GM12878 (cell line): ENCODE results near the gene SCAMP4. TPM values are rescaled to one million over a fixed set of nuclear protein-coding genes. Genes with fewer than 3 reads are reported as not detected.

Source experiments
- ASH2L ChIP-seq: fragments of 300-600, 200-600 bp; sonication (generic); IDR thresholded peaks from 2 replicates; pipeline ENCODE4 v1.6.1; 2017; ENCODE audit warnings: low read depth, mild to moderate bottlenecking, borderline replicate concordance
- ATF7 ChIP-seq: fragments of 450-650 bp; IDR thresholded peaks from 2 replicates; pipeline ENCODE4 v1.6.1; 2016; ENCODE audit warnings: low read depth, mild to moderate bottlenecking
- BHLHE40 ChIP-seq, 2 experiments: fragments of 450-650 bp in 1 of 2; IDR thresholded peaks; 2 replicates each; pipeline ENCODE4 v1.6.1; 2011 to 2017; ENCODE audit warnings: low read depth in 2 of 2, borderline replicate concordance in 1 of 2, improper control_type of control experiment in 1 of 2, low read length in 1 of 2, mild to moderate bottlenecking in 1 of 2
- CHD4 ChIP-seq: fragments of 200-600 bp; sonication (generic); IDR thresholded peaks from 2 replicates; pipeline ENCODE4 v1.6.1; 2016; ENCODE audit warnings: mild to moderate bottlenecking
- DPF2 ChIP-seq: fragments of 450-650 bp; IDR thresholded peaks from 2 replicates; pipeline ENCODE4 v1.6.1; 2017; ENCODE audit warnings: mild to moderate bottlenecking
- ESRRA ChIP-seq: IDR thresholded peaks from 2 replicates; pipeline ENCODE4 v1.6.1; 2012; ENCODE audit warnings: mild to moderate bottlenecking, low read length, improper control_type of control experiment
- IRF4 ChIP-seq: IDR thresholded peaks from 2 replicates; pipeline ENCODE4 v1.6.1; 2011; ENCODE audit warnings: low read depth, low read length
- JUNB ChIP-seq: IDR thresholded peaks from 2 replicates; pipeline ENCODE4 v1.6.1; 2016; ENCODE audit warnings: antibody characterized with exemption, mild to moderate bottlenecking
- MTA3 ChIP-seq: IDR thresholded peaks from 2 replicates; pipeline ENCODE4 v1.6.1; 2012; ENCODE audit warnings: low read length, inconsistent platforms, borderline replicate concordance
- MXI1 ChIP-seq: fragments of 150-350 bp; IDR thresholded peaks from 2 replicates; pipeline ENCODE4 v1.6.1; 2011; ENCODE audit warnings: low read depth, mild to moderate bottlenecking, inconsistent platforms, low read length, improper control_type of control experiment
- POLR2A ChIP-seq: IDR thresholded peaks from 2 replicates; pipeline ENCODE4 v1.6.1; 2011; ENCODE audit warnings: low read depth, mild to moderate bottlenecking, low read length
- STAT1 ChIP-seq: fragments of 450-650 bp; conservative IDR thresholded peaks from 2 replicates; pipeline ENCODE4 v1.6.1; 2014; ENCODE audit warnings: antibody characterized with exemption, mild to moderate bottlenecking
- TCF7 ChIP-seq: IDR thresholded peaks from 2 replicates; pipeline ENCODE4 v1.6.1; 2014; ENCODE audit warnings: antibody characterized with exemption, borderline replicate concordance
- ZNF217 ChIP-seq: fragments of 450-650 bp; IDR thresholded peaks from 2 replicates; pipeline ENCODE4 v1.6.1; 2017; ENCODE audit warnings: antibody characterized with exemption, mild to moderate bottlenecking
- ZNF24 ChIP-seq: fragments of 450-650 bp; IDR thresholded peaks from 2 replicates; pipeline ENCODE4 v1.6.1; 2017; ENCODE audit warnings: antibody characterized with exemption, mild to moderate bottlenecking
- ZNF384 ChIP-seq: IDR thresholded peaks from 2 replicates; pipeline ENCODE4 v1.6.1; 2012; ENCODE audit warnings: low read depth, mild to moderate bottlenecking, low read length, improper control_type of control experiment, borderline replicate concordance
- ZNF622 ChIP-seq: fragments of 450-650 bp; IDR thresholded peaks from 2 replicates; pipeline ENCODE4 v1.6.1; 2017; ENCODE audit warnings: mild to moderate bottlenecking, inconsistent platforms
- polyA plus RNA-seq, 11 experiments: library from polyadenylated mRNA; depleted of rRNA in 4 of 11; unstranded in 6 of 11; stranded (reverse) in 5 of 11; fragments of >200 nt; fragmentation: Nextera tagmentation in 4 of 11; fragmentation: Illumina TruSeq in 1 of 11; extraction: Ambion mirVana in 4 of 11; extraction: Trizol in 1 of 11; gene quantifications; 1 replicate in 1 of 11; 2 replicates in 10 of 11; pipeline versions ENCODE4 v1.2.1 to v1.2.3, GENCODE V29; 2011 to 2016; ENCODE audit warnings: inconsistent platforms in 2 of 11, missing spikeins in 2 of 11, low read depth in 1 of 11
- total RNA-seq, 4 experiments: library from RNA; depleted of rRNA in 3 of 4; stranded (reverse); fragments of >200 nt in 3 of 4; fragmentation: Illumina TruSeq in 1 of 4; extraction: Trizol in 1 of 4; gene quantifications; 2 replicates each; pipeline versions ENCODE4 v1.2.1 to v1.2.3, GENCODE V29; 2013 to 2021
- TF ChIP-seq, protein P1 (sequence below): IDR thresholded peaks from 2 replicates; pipeline ENCODE4 v1.6.1; 2012; ENCODE audit warnings: low read length, inconsistent platforms
- TF ChIP-seq, protein P2 (sequence below): fragments of 450-650 bp; IDR thresholded peaks from 2 replicates; pipeline ENCODE4 v1.6.1; 2017; ENCODE audit warnings: low read depth, mild to moderate bottlenecking, moderate library complexity
- TF ChIP-seq, protein P3 (sequence below): IDR thresholded peaks from 2 replicates; pipeline ENCODE4 v1.6.1; 2012; ENCODE audit warnings: low read depth, low read length, improper control_type of control experiment
- TF ChIP-seq, protein P4 (sequence below), 3 experiments: IDR thresholded peaks in 2 of 3; conservative IDR thresholded peaks in 1 of 3; 2 replicates each; pipeline ENCODE4 v1.5.1; 2011; ENCODE audit warnings: low read depth in 3 of 3, low read length in 3 of 3, mild to moderate bottlenecking in 3 of 3, control low read depth in 2 of 3, moderate library complexity in 2 of 3, inconsistent platforms in 1 of 3, mixed read lengths in 1 of 3; ENCODE audit not compliant: control insufficient read depth in 2 of 3, insufficient read depth in 1 of 3; ENCODE audit errors: extremely low read depth in 1 of 3
- TF ChIP-seq, protein P5 (sequence below): fragments of 150-350 bp; IDR thresholded peaks from 2 replicates; pipeline ENCODE4 v1.6.1; 2014; ENCODE audit warnings: mild to moderate bottlenecking, low read depth, low read length
- TF ChIP-seq, protein P6 (sequence below): IDR thresholded peaks from 2 replicates; pipeline ENCODE4 v1.6.1; 2012; ENCODE audit warnings: low read depth, low read length, improper control_type of control experiment

SCAMP4 gene
- total and polyA plus RNA-seq, 10 of the 15 experiments (the other 5 are each of a cell fraction or from before 2014, with no cell fraction given), result 0.63 to 34.7 (median 12.8) TPM

DNA sequence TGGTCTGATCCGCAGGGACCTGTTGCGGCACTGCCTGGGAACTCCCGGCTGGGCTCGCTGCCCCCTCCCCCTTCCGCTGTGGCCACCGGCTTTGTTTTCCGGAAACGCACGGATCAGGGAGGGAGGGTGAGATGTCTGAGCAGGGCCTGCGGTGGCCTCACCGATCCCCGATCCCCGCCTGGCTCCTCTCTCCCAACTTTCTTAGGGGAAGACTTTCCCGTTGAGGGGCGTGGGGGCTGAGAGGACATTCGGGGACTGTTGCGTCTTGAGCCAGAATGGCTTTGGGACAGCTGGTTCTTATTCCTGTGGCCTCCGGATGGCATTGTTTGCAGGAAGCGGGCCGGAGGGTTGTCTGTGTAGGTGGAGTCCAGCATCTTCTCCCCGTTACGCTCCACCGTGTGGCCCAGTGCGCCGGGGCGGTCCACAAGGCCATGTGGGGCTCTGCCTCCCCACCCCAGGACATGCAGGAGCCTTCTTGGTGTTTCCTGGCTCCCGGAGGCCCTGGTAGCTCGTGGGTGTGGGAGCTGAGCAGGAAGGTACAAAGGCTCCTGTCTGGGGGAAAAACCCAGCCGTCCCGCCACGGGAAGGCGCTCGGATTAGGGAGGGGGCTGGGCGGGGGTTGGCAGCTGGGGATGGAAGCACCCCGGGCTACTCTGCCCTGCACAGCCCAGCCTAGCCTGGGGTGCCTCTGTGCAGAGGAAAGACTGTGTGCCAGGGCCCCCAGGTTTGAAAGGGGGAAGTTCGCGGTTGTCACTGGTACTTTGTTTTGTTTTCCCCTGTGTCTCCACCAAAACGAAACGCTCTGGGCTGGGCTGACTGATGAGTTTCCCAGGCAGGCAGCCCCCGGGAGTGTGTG, 37.1 kb downstream of the SCAMP4 start (continued):
- TF ChIP-seq ZNF384 (no peak), ZNF217 (no peak), ASH2L (no peak), IRF4 (no peak), POLR2A (peak; percentile 71), CHD4 (no peak), DPF2 (peak; percentile 45), BHLHE40 (IDR thresholded peaks at IDR 0.05; ENCODE audit: borderline replicate concordance in 1 of 2, low read depth in 2 of 2, low read length in 1 of 2) (peak in 1 of 2 experiments; percentile 40; a peak in 2 of 4 replicates), ESRRA (no peak), ZNF622 (no peak), MXI1 (no peak; the same call in 1 of the 2 replicates), TCF7 (no peak), ATF7 (0 out of 2 replicates have a peak, but pooled peaks have one; percentile 23), MTA3 (no peak), ZNF24 (no peak), STAT1 (no peak), JUNB (no peak)
- TF ChIP-seq, protein P1, sequence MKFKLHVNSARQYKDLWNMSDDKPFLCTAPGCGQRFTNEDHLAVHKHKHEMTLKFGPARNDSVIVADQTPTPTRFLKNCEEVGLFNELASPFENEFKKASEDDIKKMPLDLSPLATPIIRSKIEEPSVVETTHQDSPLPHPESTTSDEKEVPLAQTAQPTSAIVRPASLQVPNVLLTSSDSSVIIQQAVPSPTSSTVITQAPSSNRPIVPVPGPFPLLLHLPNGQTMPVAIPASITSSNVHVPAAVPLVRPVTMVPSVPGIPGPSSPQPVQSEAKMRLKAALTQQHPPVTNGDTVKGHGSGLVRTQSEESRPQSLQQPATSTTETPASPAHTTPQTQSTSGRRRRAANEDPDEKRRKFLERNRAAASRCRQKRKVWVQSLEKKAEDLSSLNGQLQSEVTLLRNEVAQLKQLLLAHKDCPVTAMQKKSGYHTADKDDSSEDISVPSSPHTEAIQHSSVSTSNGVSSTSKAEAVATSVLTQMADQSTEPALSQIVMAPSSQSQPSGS, result no peak
- TF ChIP-seq, protein P2, sequence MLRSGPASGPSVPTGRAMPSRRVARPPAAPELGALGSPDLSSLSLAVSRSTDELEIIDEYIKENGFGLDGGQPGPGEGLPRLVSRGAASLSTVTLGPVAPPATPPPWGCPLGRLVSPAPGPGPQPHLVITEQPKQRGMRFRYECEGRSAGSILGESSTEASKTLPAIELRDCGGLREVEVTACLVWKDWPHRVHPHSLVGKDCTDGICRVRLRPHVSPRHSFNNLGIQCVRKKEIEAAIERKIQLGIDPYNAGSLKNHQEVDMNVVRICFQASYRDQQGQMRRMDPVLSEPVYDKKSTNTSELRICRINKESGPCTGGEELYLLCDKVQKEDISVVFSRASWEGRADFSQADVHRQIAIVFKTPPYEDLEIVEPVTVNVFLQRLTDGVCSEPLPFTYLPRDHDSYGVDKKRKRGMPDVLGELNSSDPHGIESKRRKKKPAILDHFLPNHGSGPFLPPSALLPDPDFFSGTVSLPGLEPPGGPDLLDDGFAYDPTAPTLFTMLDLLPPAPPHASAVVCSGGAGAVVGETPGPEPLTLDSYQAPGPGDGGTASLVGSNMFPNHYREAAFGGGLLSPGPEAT, result peak; percentile 85
- TF ChIP-seq, protein P3, sequence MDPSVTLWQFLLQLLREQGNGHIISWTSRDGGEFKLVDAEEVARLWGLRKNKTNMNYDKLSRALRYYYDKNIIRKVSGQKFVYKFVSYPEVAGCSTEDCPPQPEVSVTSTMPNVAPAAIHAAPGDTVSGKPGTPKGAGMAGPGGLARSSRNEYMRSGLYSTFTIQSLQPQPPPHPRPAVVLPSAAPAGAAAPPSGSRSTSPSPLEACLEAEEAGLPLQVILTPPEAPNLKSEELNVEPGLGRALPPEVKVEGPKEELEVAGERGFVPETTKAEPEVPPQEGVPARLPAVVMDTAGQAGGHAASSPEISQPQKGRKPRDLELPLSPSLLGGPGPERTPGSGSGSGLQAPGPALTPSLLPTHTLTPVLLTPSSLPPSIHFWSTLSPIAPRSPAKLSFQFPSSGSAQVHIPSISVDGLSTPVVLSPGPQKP, result peak; percentile 14; the same call in 1 of the 2 replicates
- TF ChIP-seq, protein P4, sequence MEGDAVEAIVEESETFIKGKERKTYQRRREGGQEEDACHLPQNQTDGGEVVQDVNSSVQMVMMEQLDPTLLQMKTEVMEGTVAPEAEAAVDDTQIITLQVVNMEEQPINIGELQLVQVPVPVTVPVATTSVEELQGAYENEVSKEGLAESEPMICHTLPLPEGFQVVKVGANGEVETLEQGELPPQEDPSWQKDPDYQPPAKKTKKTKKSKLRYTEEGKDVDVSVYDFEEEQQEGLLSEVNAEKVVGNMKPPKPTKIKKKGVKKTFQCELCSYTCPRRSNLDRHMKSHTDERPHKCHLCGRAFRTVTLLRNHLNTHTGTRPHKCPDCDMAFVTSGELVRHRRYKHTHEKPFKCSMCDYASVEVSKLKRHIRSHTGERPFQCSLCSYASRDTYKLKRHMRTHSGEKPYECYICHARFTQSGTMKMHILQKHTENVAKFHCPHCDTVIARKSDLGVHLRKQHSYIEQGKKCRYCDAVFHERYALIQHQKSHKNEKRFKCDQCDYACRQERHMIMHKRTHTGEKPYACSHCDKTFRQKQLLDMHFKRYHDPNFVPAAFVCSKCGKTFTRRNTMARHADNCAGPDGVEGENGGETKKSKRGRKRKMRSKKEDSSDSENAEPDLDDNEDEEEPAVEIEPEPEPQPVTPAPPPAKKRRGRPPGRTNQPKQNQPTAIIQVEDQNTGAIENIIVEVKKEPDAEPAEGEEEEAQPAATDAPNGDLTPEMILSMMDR (IDR thresholded peaks at IDR 0.05 in 2 of 3, conservative IDR thresholded peaks at IDR 0.05 in 1 of 3; ENCODE audit: control insufficient read depth in 2 of 3, extremely low read depth in 1 of 3, insufficient read depth in 1 of 3, low read depth in 3 of 3, low read length in 3 of 3), result no peak
- TF ChIP-seq, protein P5, sequence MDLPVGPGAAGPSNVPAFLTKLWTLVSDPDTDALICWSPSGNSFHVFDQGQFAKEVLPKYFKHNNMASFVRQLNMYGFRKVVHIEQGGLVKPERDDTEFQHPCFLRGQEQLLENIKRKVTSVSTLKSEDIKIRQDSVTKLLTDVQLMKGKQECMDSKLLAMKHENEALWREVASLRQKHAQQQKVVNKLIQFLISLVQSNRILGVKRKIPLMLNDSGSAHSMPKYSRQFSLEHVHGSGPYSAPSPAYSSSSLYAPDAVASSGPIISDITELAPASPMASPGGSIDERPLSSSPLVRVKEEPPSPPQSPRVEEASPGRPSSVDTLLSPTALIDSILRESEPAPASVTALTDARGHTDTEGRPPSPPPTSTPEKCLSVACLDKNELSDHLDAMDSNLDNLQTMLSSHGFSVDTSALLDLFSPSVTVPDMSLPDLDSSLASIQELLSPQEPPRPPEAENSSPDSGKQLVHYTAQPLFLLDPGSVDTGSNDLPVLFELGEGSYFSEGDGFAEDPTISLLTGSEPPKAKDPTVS, result no peak
- TF ChIP-seq, protein P6, sequence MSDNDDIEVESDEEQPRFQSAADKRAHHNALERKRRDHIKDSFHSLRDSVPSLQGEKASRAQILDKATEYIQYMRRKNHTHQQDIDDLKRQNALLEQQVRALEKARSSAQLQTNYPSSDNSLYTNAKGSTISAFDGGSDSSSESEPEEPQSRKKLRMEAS, result 0 out of 2 replicates have a peak, but pooled peaks have one; percentile 23
